SK-MEL-5 (cell line): ENCODE data around the gene DAPK1. TPM values are rescaled to one million over a fixed set of nuclear protein-coding genes. Genes with fewer than 3 reads are reported as not detected.

Experiments used
- DNase-seq: peaks from one replicate; pipeline ENCODE4 v3.0.0-alpha.2; 2016; ENCODE audit warnings: low read depth, low spot score
- in situ Hi-C: cut with HindIII; loops from 2 replicates; pipeline ENCODE4 v1.10.0; 2016; ENCODE audit warnings: low sequenced_read_pairs, high pct_unique_total_duplicates, low pct_unique_long_range_greater_than_20kb
- polyA plus RNA-seq, 2 experiments: library from polyadenylated mRNA; depleted of rRNA; stranded (reverse); fragments of >200 nt; gene quantifications; 2 replicates each; pipeline ENCODE4 v1.2.3, GENCODE V29; 2015
- total RNA-seq: library from RNA; depleted of rRNA; stranded (reverse); fragments of >200 nt; shearing (Covaris generic); gene quantifications from 2 replicates; pipeline ENCODE4 v1.2.3, GENCODE V29; 2014; rRNA removed

DAPK1 gene
- total RNA-seq = 31.4 and 38.1 TPM in 2 replicates
- polyA plus RNA-seq (2015; cell fraction: cytosol; rRNA removed) = 40.8 and 54.5 TPM in 2 replicates
- 100 and 109 TPM in 2 replicates for polyA plus RNA-seq (2015; cell fraction: nucleus; rRNA removed)

DNA sequence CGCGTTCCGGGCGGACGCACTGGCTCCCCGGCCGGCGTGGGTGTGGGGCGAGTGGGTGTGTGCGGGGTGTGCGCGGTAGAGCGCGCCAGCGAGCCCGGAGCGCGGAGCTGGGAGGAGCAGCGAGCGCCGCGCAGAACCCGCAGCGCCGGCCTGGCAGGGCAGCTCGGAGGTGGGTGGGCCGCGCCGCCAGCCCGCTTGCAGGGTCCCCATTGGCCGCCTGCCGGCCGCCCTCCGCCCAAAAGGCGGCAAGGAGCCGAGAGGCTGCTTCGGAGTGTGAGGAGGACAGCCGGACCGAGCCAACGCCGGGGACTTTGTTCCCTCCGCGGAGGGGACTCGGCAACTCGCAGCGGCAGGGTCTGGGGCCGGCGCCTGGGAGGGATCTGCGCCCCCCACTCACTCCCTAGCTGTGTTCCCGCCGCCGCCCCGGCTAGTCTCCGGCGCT, at the start of gene DAPK1:
Gene DAPK1 (plus strand): TSS at position 264 of the 442 bp plus-strand sequence. CDS start 1,211 bp downstream, outside the sequence.
- in situ Hi-C loops = no loop called here

DNA sequence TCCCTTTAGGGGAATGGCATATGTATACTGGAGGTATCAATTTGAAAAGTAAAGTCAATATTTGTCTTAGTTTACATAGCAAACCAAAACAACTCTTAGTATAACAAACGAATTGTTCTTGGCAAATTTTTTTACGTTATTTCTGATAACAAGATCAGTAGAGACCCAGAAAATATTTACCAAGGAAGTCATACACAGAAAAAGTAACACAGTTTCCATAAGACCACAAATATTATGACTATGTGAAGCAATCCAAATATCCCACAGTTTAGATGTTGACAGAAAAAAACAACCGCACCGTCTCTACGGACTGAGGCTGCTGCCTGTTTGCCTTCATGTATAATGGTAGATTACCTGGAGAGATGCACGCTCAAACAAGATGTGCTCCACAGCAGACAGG, 46.5 kb upstream of the DAPK1 start:
- DNase-seq = no peak
- in situ Hi-C loops = no loop called here

More for the DNA sequence above, at the start of gene DAPK1:
- peak; percentile 70 for DNase-seq

DNA sequence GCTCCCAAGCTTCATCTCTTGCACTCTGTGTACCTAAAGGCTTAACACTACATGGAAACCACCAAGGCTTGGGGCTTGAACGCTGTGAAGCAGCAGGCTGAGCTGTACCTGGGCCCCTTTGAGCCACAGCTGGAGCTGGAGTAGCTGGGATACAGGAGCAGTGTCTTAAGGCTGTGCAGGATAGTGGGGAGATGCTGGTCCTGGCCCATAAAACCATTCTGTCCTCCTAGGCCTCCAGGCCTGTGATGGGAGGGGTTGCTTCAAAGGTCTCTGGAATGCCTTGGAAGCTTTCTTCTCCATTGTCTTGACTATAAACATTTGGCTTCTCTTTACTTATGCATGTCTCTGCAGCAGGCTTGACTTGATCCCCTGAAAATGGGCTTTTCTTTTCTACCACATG, 42.3 kb upstream of the DAPK1 start:
- no peak for DNase-seq
- in situ Hi-C loops = no loop called here

- DNase-seq = no peak
- in situ Hi-C loops = no loop called here
Measured at GRCh38 chr9:87461256-87461655, 36.4 kb upstream of the DAPK1 start.

DNA sequence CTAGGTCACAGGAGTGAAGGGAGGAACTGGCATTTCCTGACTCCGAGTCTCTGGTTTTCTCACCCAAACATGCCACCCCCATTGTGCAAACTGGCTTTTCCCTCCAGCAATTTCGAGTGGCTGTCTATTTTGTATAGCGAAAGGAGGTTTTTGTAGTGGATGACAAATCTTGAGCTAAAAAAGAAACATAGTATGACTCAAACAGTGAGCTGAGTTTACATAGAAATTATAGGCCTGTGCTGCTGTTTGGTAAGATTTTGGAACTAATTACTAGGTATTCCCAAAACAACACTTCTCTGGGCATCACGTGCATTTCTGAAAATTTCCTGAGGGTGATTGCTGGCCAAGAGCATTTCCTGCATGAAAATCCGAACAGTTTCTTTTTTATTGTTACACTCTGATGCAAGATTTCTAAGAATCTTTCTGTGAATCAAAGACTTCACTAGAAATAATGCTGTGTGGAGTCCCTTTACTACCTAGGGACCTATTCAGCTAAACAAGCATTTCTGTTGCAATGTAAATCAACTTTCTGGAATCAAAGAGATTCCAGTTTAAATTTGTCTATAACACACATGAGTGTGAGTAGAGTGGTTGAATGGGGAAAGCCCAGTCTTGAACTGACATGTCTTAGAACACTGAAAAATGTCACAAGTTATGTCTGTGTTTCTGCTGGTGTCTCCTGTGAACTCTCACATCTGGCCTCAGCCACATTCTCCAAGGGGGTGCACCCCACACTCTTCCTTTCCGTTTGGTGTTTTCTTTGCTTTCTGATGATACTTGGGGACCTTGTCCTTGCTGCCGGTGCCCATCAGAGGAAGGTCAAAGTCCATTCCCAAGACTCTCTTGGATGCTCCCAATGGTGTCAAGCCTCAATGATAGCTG, 33.3 kb upstream of the DAPK1 start:
- in situ Hi-C loops = no loop called here
- DNase-seq = peak; percentile 66

DNA sequence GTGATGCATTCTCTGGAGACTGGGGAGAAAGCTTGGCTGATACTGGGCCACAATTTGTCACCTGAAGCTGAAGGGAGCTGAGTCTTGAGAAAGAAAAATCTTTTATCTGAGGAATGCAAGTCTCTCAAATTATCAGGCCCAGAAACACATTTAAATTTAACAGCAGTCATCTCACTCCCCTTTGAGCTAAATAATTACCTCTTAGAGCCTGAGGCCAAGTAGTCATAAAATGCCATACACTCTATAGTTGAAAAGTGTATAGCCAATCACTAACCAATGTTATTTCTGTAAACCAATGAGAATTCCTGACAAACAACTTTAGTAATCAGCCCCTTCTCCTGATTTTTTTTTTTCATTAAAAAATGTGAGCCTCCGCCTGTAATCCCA, 32.7 kb upstream of the DAPK1 start:
- DNase-seq = no peak
- in situ Hi-C loops = no loop called here

DNA sequence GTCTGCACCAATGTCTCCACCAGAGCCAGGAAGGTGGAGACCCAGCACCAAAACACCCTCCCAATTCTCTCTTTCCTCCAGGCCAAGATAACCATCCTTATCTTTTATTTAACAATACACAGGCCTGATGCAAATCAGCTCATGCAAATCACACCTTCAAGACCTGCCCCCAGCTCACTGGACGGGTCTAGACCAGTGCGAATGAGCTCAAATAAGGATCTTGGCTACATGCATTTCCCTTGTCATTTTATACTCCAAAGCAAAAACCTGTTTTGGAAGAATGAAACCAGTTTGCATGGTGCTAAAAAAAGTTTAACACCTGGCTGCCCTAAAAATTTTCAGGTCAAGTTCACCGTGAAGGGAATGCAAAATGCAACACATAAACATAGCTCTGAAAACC, 31.9 kb upstream of the DAPK1 start:
- in situ Hi-C loops = no loop called here
- DNase-seq = no peak

GRCh38 chr9:87467187-87467586, 30.5 kb upstream of the DAPK1 start:
- in situ Hi-C loops = no loop called here

GRCh38 chr9:87469793-87470465, 27.7 kb upstream of the DAPK1 start:
- no peak for DNase-seq
- in situ Hi-C loops = no loop called here

More at GRCh38 chr9:87467187-87467586, 30.5 kb upstream of the DAPK1 start:
- no peak for DNase-seq

DNA sequence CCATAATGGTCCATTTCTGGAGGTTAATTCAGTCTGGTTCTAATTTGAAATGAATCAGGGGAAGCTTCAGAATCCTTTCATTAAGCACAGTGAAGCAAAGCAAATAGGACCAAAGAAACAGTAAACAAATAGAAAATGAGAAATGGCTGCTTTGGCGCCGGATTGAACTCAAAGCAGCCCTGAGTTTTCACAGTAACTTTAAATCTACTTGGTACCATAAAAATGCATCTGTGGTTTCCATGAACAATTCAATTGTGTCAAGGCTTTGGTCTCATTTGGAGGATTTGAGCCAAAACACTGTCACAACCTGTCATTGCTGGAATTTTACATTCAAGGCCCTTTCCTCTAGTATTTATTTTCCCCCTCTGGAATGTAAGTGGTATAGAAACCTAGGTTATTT, 25.9 kb upstream of the DAPK1 start:
- no peak for DNase-seq
- in situ Hi-C loops = no loop called here

DNA sequence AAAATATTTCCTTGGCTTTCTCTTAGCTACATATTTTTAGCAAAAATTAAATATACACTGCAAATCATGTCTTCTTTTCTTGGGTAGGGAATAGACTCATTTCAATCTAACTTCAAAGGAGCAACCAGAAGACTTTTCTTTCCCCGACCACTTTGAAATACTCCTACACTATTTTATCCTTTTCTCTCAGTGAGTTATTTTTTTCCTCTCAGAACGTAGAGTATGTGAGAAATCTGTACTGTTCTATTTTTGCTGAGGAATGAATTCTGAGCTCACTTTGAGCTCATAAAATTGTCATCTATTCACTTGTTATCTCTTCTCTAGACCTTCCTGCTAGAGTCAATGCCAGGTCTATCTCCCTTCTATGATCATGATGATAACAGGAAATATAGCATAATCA, 22.2 kb upstream of the DAPK1 start:
- in situ Hi-C loops = no loop called here
- DNase-seq = no peak

DNA sequence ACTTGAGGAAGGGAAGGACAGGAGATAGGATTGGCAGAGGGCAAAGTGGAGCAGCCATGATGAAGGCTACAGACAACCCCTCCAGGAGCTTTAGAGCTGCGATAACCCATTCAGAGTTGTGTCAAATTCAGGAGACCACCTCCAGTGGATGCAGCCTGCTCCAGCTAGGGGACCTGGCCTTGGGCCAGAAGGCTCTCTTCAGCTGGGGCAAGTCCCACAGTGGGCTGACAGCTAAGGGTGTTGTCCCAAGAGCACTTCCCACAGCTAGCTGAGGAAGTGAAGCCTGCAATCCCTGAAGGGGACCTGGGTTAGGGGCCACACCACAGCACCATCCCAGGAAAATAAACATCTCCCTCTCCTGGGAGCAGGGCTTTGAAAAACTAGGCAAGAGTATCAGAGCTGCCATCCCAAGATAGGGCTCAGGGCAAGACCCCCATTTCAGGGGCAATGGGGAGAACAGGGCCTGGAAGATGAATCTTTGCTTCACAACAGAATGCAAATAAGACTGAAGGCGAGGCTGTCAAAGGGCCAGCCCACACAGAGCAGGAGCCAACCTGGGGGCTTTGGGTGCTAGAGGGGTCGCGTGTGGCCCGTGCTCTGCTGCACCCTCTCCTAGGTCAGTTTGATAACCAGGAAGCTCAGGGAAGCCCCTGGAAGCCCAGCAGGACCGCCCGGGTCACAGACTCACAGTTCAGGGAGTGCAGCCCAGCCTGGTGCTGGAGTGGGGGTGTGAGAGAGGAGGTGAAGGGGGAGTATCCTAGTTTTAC, 19.3 kb upstream of the DAPK1 start:
- in situ Hi-C loops = no loop called here
- no peak for DNase-seq

GRCh38 chr9:87479801-87480201, 17.9 kb upstream of the DAPK1 start:
- no peak for DNase-seq
- in situ Hi-C loops = no loop called here

DNA sequence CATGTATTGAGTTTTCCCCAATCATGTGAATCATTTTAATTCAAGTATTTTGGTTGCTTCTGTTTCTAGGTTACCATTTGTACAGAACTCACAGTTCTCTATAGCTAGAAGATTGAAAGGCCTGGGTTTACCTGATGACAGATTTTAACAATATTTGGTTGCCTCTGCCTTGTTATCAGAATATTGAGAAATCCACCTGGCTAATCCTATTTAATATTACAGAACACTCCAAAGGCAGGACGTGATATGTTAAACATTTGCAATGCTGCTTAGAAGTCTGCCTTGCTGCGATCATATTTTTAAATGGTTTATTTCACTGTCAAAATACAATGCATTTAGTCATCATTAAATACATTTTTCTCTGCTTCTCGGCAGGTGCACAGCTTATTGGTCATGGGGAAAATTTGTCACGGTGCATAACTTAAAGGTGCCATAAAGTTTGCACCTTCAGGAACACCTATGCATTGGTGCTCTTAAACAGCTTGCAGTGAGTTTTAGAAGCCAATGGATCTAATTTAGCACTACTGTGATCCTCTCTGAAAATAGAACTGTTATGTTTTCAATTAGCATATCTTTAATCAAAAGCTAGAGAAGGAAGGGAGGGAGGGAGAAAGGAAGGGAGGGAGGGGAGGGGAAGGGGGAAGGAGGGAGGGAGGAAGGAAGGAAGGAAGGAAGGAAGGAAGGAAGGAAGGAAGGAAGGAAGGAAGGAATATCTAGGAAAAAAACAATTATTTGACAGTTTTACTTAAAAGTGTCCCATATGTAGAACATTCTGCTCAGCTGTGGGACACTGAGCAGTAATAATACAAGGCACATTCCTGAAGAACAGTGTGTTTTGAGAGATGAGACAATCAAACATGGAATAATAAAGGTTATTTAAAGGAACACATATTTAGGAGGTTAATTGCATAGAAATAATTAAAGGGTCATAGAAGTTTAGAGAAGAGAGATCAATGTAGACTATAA, 15.5 kb upstream of the DAPK1 start:
- DNase-seq = no peak
- in situ Hi-C loops = no loop called here

DNA sequence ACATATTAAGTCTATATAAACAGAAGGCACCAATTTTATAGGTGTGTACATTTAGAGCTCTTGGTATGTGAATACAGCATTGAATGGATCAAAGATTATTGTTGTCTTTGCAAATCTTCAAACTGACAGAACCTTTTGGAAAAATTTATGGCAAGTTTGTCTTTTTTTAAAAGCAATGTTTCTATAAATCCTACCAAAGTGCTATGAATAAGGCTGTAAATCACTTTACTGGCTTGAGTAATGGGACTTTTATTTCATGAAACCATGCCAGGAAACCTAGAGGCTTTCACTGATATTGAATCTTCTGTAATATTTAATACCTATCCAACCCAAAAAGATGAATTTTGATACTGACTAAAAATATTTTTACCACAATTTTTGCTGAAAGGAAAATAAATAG, 7.4 kb upstream of the DAPK1 start:
- DNase-seq = no peak
- in situ Hi-C loops = no loop called here

GRCh38 chr9:87490907-87491306, 6.8 kb upstream of the DAPK1 start:
- in situ Hi-C loops = no loop called here
- DNase-seq = no peak

DNA sequence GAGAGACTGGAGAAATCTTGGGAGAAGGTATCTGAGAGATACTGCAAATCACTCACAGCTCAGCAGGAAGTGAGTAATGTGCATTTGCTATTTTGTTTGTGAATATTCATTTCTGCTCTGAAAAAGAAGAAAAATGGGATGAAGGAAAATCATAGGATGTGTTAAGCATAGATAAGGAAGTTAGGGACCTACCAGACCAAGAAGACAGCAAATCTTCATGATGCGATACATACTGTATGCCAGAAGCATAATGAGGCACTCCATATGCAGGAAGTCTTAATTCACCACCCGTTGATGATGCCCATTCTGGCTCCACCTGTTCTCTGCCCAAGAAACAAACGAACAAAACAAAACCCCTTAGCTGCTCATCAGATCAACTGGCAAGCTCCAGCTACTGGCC, 6.1 kb upstream of the DAPK1 start:
- in situ Hi-C loops = no loop called here

More for the DNA sequence above, 6.1 kb upstream of the DAPK1 start:
- DNase-seq = no peak
